Neuronal stem cell (in vitro differentiated cells): Measurements from ENCODE around the gene RNF157.
"Not testable (repeated sequence)": the region's sequence is repeated elsewhere in the genome, so short reads cannot be mapped to it uniquely, and the experiment has no call there.

Experiments
- DNase-seq: peaks from one replicate; pipeline ENCODE4 v3.0.0-alpha.2; 2013; ENCODE audit warnings: low spot score
- H2AFZ ChIP-seq: one replicate; pipeline ENCODE4 v1.6.1; 2013; ENCODE audit warnings: mild to moderate bottlenecking, low read length, inconsistent platforms
- H2AK5ac ChIP-seq: 2 replicates; pipeline ENCODE4 v1.6.1; 2013; ENCODE audit warnings: low read depth, mild to moderate bottlenecking, inconsistent platforms, low read length, moderate library complexity, mixed read lengths
- H2BK120ac ChIP-seq: 2 replicates; pipeline ENCODE4 v1.6.1; 2013; ENCODE audit warnings: low read depth, mild to moderate bottlenecking, inconsistent platforms, low read length, moderate library complexity, mixed read lengths
- H2BK12ac ChIP-seq: one replicate; pipeline ENCODE4 v1.6.1; 2013; ENCODE audit warnings: low read length, inconsistent platforms
- H2BK15ac ChIP-seq: 2 replicates; pipeline ENCODE4 v1.6.1; 2013; ENCODE audit warnings: mild to moderate bottlenecking, low read length, inconsistent platforms, mixed read lengths
- H2BK5ac ChIP-seq: one replicate; pipeline ENCODE4 v1.6.1; 2013; ENCODE audit warnings: inconsistent platforms, mild to moderate bottlenecking, low read length, moderate library complexity
- H3K14ac ChIP-seq: one replicate; pipeline ENCODE4 v1.6.1; 2013; ENCODE audit warnings: low read length, inconsistent platforms
- H3K18ac ChIP-seq: 2 replicates; pipeline ENCODE4 v1.6.1; 2013; ENCODE audit warnings: low read length, inconsistent platforms
- H3K23ac ChIP-seq: 2 replicates; pipeline ENCODE4 v1.6.1; 2013; ENCODE audit warnings: low read depth, mild to moderate bottlenecking, mixed read lengths, low read length, inconsistent platforms; ENCODE audit not compliant: poor library complexity
- H3K27ac ChIP-seq: replicated peaks from 3 replicates; pipeline ENCODE4 v1.5.1; 2013; ENCODE audit warnings: low read length, inconsistent platforms
- H3K27me3 ChIP-seq, 3 experiments: 2 replicates each; pipeline ENCODE4 v1.6.1; 2013; ENCODE audit warnings: low read length in 3 of 3, mild to moderate bottlenecking in 2 of 3, inconsistent platforms in 1 of 3, low read depth in 1 of 3, mixed read lengths in 1 of 3, moderate library complexity in 1 of 3; ENCODE audit not compliant: control insufficient read depth in 3 of 3, insufficient read depth in 3 of 3
- H3K36me3 ChIP-seq, 2 donors: replicated peaks in 1 of 2; 2 replicates each; pipeline ENCODE4 v1.6.1; 2013; ENCODE audit warnings: low read length in 2 of 2; ENCODE audit not compliant: control insufficient read depth in 2 of 2, insufficient read depth in 2 of 2
- H3K4ac ChIP-seq: 2 replicates; pipeline ENCODE4 v1.6.1; 2013; ENCODE audit warnings: inconsistent platforms, mild to moderate bottlenecking, low read length, moderate library complexity
- H3K4me1 ChIP-seq, 2 donors: 1 replicate in 1 of 2; 2 replicates in 1 of 2; pipeline ENCODE4 v1.6.1; 2013; ENCODE audit warnings: low read length in 2 of 2, low read depth in 1 of 2; ENCODE audit not compliant: control insufficient read depth in 2 of 2, insufficient read depth in 1 of 2
- H3K4me2 ChIP-seq: one replicate; pipeline ENCODE4 v1.6.1; 2013; ENCODE audit warnings: mild to moderate bottlenecking, low read length, inconsistent platforms; ENCODE audit not compliant: insufficient read depth, poor library complexity, severe bottlenecking
- H3K4me3 ChIP-seq, 2 donors: 2 replicates each; pipeline ENCODE4 v1.5.1; 2013; ENCODE audit warnings: low read length in 2 of 2, mild to moderate bottlenecking in 2 of 2, inconsistent platforms in 1 of 2, moderate library complexity in 1 of 2
- H3K79me1 ChIP-seq: one replicate; pipeline ENCODE4 v1.6.1; 2013; ENCODE audit warnings: low read depth, mild to moderate bottlenecking, inconsistent platforms, low read length, moderate library complexity
- H3K9ac ChIP-seq: one replicate; pipeline ENCODE4 v1.6.1; 2013; ENCODE audit warnings: mild to moderate bottlenecking, low read depth, low read length, inconsistent platforms; ENCODE audit not compliant: poor library complexity
- H3K9me3 ChIP-seq, 2 donors: replicated peaks in 1 of 2; 2 replicates each; pipeline versions ENCODE3 to v1.6.1; 2013; ENCODE audit warnings: low read length in 2 of 2, mild to moderate bottlenecking in 2 of 2, inconsistent platforms in 1 of 2, low read depth in 1 of 2, mixed read lengths in 1 of 2, moderate library complexity in 1 of 2; ENCODE audit not compliant: control insufficient read depth in 2 of 2, insufficient read depth in 1 of 2
- H4K8ac ChIP-seq: one replicate; pipeline ENCODE4 v1.6.1; 2013; ENCODE audit warnings: low read depth, mild to moderate bottlenecking, inconsistent platforms, low read length, moderate library complexity
- H4K91ac ChIP-seq: one replicate; pipeline ENCODE4 v1.6.1; 2013; ENCODE audit warnings: low read length, low read depth, mild to moderate bottlenecking, inconsistent platforms; ENCODE audit not compliant: poor library complexity
- WGBS, 2 donors: extraction: QIAGEN DNeasy Blood & Tissue Kit; methylation state at CpG; one replicate each; pipeline ENCODE4 v1.1.7; 2013; ENCODE audit warnings: missing lambda C conversion rate in 2 of 2, mixed read lengths in 1 of 2; ENCODE audit not compliant: insufficient read length in 2 of 2, insufficient replicate concordance in 1 of 2; ENCODE audit errors: extremely low coverage in 2 of 2; 5-methylcytosine and 5-hydroxymethylcytosine counted together

The RNF157 gene

DNA sequence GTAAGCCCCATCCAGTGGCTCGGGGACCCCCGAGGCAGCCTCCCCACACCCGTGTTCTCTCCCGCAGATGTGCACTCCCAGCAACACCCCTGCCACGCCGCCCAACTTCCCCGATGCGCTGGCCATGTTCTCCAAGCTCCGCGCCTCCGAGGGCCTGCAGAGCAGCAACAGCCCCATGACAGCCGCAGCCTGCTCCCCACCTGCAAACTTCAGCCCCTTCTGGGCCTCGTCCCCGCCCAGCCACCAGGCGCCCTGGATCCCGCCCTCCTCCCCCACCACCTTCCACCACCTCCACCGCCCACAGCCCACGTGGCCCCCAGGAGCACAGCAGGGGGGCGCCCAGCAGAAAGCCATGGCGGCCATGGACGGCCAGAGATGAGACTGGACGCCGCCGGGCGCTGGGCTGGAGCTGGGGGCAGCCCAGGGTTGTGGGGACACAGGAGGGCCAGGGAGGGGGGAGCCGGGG, 29.9 kb upstream of the RNF157 start:
- no peak overlapping the region for H4K8ac ChIP-seq
- no peak overlapping the region for H3K18ac ChIP-seq
- WGBS, 2 donors = no CpG with 5 or more reads among the region's 26 CpGs
- peaks cover 19% of the 10 kb centered on the region for H3K79me1 ChIP-seq
- H2AFZ ChIP-seq = no peak overlapping the region
- H4K91ac ChIP-seq = no peak overlapping the region
- no peak overlapping the region for H2BK15ac ChIP-seq
- H2BK12ac ChIP-seq = no peak overlapping the region
- H3K4me3 ChIP-seq = no peak overlapping the region
- no peak for DNase-seq
- peak overlapping the region; percentile 65 for H3K23ac ChIP-seq
- no peak overlapping the region for H2BK120ac ChIP-seq
- H3K14ac ChIP-seq = no peak overlapping the region
- no peak overlapping the region for H3K4me2 ChIP-seq
- no peaks in the 10 kb centered on the region for H3K27me3 ChIP-seq
- no peak overlapping the region for H2BK5ac ChIP-seq
- H3K36me3 ChIP-seq = peaks cover 8 to 51% of the 10 kb centered on the region in 2 donors
- no peak overlapping the region for H3K9ac ChIP-seq
- H2AK5ac ChIP-seq = no peak overlapping the region
- H3K4ac ChIP-seq = no peak overlapping the region
- no peak overlapping the region for H3K27ac ChIP-seq
- peaks cover 24 to 26% of the 10 kb centered on the region in 2 donors for H3K4me1 ChIP-seq
- H3K9me3 ChIP-seq = peaks cover 0 to 1% of the 10 kb centered on the region in 2 donors

DNA sequence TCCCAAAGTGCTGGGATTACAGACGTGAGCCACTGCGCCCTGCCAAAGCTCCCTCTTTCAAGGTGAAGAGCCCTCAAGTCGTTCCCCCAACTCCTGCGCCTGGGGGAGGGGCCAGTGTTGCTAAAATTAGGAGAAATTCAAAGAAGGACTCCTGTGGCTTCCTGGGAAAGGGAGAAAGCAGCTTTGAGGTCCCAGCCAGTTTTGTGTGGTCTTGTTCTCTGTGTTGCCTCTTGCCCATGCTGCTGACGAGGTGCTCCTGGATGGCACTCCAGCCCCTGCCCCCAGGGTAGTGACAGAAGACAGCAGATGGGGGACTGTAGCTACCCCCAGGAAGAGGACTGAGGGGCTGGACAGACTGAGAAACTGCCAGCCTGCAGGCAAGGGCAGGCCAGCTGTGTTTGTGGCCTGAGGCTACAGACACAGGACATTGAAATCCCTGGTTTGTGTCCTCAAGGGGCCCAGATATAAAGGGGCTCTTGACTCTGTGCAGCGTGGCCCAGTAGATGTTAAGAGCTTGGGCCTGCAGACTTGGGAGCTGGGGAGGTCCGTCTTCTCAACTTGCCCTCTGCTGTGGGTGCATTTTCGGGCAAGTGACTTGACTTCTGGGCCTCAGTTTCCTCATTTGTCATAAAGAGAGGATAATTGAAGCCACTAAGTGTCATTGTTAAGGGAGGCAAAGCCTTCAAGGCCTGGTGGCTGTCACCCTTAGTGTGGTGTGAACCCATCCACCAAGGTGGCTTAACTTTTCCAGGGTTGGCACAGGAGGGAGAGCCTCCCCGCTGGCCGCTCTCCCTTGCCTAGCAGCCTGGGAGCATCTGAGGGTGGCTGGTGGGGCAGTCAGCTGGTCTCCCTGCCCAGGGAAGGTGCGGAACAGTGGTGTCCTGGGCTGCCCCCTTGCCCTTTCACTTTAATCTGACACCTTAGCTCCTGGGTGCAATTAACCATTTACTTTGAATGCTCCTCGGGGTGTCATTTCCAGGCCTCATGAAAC, 29.0 kb upstream of the RNF157 start:
- Histone ChIP-seq H2BK120ac (no peak overlapping the region), H3K23ac (peak overlapping the region; percentile 31), H3K4me3 (no peak overlapping the region), H3K27ac (no peak overlapping the region), H3K4me2 (no peak overlapping the region), H4K91ac (no peak overlapping the region), H2BK15ac (no peak overlapping the region), H3K9me3 (peaks cover 0 to 1% of the 10 kb centered on the region in 2 donors), H3K4me1 (peaks cover 24 to 30% of the 10 kb centered on the region in 2 donors), H3K4ac (no peak overlapping the region), H3K18ac (no peak overlapping the region), H4K8ac (no peak overlapping the region), H3K27me3 (no peaks in the 10 kb centered on the region), H2AFZ (no peak overlapping the region), H3K14ac (no peak overlapping the region), H3K79me1 (peaks cover 19% of the 10 kb centered on the region), H2BK12ac (no peak overlapping the region), H3K9ac (peak overlapping the region; percentile 24), H3K36me3 (peaks cover 8 to 51% of the 10 kb centered on the region in 2 donors), H2BK5ac (no peak overlapping the region), H2AK5ac (peak overlapping the region; percentile 21)
- DNase-seq = no peak
- no CpG with 5 or more reads among the region's 12 CpGs for WGBS, 2 donors

DNA sequence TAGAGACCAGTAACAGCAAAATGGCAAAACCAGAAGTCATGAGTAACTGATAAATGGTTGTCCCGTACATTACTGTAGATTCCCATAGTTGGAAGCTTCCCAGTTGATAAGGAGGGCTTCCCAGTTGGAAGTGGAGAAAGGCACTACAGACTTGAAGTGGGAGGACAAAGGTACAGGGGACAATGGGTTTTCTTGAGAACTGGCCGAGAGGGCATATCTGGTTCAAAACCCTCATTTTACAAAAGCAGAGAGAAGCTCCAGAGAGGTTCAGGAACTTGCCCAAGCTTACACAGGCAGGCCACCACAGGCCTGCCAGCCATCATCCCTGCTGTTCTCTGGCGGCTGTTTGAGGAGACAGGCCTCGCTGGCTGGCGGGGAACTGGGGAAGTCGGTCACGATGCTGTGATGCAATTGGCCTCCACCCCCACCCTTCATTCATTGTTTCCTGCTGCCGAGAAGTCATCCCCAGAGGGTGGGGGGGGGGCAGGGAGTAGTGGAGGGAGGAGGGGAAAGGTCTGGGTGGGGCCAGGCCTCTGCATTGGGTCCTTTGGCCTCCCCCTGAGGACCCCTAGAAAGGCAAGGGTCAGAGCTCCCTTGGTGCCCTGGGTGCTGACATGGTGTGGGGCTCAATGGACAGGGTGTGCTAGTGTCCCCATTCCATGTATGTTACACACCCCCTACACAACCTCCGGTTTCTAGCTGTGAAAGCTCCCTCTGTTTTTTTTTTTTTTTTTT, 27.9 kb upstream of the RNF157 start:
- Histone ChIP-seq H3K14ac (no peak overlapping the region), H3K9ac (no peak overlapping the region), H4K8ac (no peak overlapping the region), H4K91ac (no peak overlapping the region), H3K4me1 (peaks cover 24 to 31% of the 10 kb centered on the region in 2 donors), H3K9me3 (peaks cover 0 to 1% of the 10 kb centered on the region in 2 donors), H3K4me2 (no peak overlapping the region), H3K36me3 (peaks cover 8 to 51% of the 10 kb centered on the region in 2 donors), H2BK120ac (no peak overlapping the region), H2AFZ (no peak overlapping the region), H2BK12ac (no peak overlapping the region), H3K27ac (no peak overlapping the region), H3K27me3 (no peaks in the 10 kb centered on the region), H2BK15ac (no peak overlapping the region), H3K4ac (no peak overlapping the region), H2BK5ac (no peak overlapping the region), H2AK5ac (no peak overlapping the region), H3K79me1 (peaks cover 15% of the 10 kb centered on the region), H3K18ac (no peak overlapping the region), H3K23ac (no peak overlapping the region), H3K4me3 (no peak overlapping the region)
- DNase-seq = no peak
- WGBS, 2 donors = no CpG with 5 or more reads among the region's 9 CpGs

DNA sequence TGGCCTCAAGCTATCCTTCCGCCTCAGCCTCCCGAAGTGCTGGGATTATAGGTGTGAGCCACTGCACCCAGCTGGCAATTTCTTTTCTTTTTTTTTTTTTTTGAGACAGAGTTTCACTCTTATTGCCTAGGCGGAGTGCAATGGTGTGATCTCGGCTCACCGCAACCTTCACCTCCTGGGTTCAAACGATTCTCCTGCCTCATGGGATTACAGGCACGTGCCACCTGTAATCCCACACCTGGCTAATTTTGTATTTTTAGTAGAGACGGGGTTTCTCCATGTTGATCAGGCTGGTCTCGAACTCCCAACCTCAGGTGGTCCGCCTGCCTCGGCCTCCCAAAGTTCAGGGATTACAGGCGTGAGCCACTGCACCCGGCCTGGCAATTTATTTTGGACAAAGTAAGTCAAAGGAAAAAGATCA, 27.3 kb upstream of the RNF157 start:
- H2BK15ac ChIP-seq, H3K4me2 ChIP-seq, H3K9me3 ChIP-seq, H3K9ac ChIP-seq, H4K91ac ChIP-seq, H2AFZ ChIP-seq, H3K27ac ChIP-seq, H3K23ac ChIP-seq, H2BK5ac ChIP-seq, H3K18ac ChIP-seq, H4K8ac ChIP-seq, H2BK12ac ChIP-seq, H3K4ac ChIP-seq, H3K4me3 ChIP-seq, H3K27me3 ChIP-seq, H2AK5ac ChIP-seq, H3K14ac ChIP-seq, H2BK120ac ChIP-seq, DNase-seq: not testable (repeated sequence)
- WGBS, 2 donors = no CpG with 5 or more reads among the region's 13 CpGs
- Histone ChIP-seq H3K36me3 (peaks cover 8 to 51% of the 10 kb centered on the region in 2 donors), H3K79me1 (peaks cover 14% of the 10 kb centered on the region), H3K4me1 (peaks cover 22 to 37% of the 10 kb centered on the region in 2 donors)
